ENCODE measurements around the gene PDPK1. TPM values are rescaled to one million over a fixed set of nuclear protein-coding genes. Genes with fewer than 3 reads are reported as not detected.

Gene PDPK1

Small RNA genes lying within 50 kb of the gene (small RNA-seq; reads per million reads assigned to genes)
- gene AC093525.1 (ENCODE audit: low read depth) (not detected), gene MIR3178 (ENCODE audit: low read depth) (not detected)
